Astrocyte (in vitro differentiated cells and primary cell): Measurements from ENCODE around the gene ALDH1B1.

Source experiments
- CTCF ChIP-seq: IDR thresholded peaks from 2 replicates; pipeline ENCODE4 v1.5.1; 2011; ENCODE audit warnings: low read depth, mild to moderate bottlenecking, inconsistent platforms, low read length, moderate library complexity; ENCODE audit not compliant: insufficient read depth
- EZH2 ChIP-seq: IDR thresholded peaks from 2 replicates; pipeline ENCODE4 v1.6.1; 2012; ENCODE audit warnings: mild to moderate bottlenecking, low read length, inconsistent platforms; ENCODE audit not compliant: insufficient read depth

GRCh38 chr9:38384990-38385848 lies 7.3 kb upstream of the ALDH1B1 start:
- no peak for TF ChIP-seq CTCF
- no peak for TF ChIP-seq EZH2
